Parathyroid adenoma (tissue), 2 donors: ENCODE results near the gene ZFHX2.
A peak's percentile ranks its signal among the peaks of the same experiment; 100 is the strongest.

Source experiments
- H2AFZ ChIP-seq: fragments of 300-600 bp; sonication (generic); one replicate; pipeline ENCODE4 v1.7.0; 2017; ENCODE audit warnings: antibody characterized with exemption, mild to moderate bottlenecking
- H3K27ac ChIP-seq: fragments of 300-600 bp; sonication (generic); one replicate; pipeline ENCODE4 v1.7.0; 2017
- H3K27me3 ChIP-seq: fragments of 300-600 bp; sonication (generic); one replicate; pipeline ENCODE4 v1.7.0; 2017; ENCODE audit warnings: low read length; ENCODE audit not compliant: control insufficient read depth, insufficient read depth
- H3K36me3 ChIP-seq: fragments of 300-600 bp; sonication (generic); one replicate; pipeline ENCODE4 v1.7.0; 2017; ENCODE audit warnings: low read length; ENCODE audit not compliant: control insufficient read depth, insufficient read depth
- H3K4me1 ChIP-seq: fragments of 300-600 bp; sonication (generic); one replicate; pipeline ENCODE4 v1.7.0; 2017; ENCODE audit warnings: control low read depth
- H3K4me2 ChIP-seq: fragments of 300-600 bp; sonication (generic); one replicate; pipeline ENCODE4 v1.7.0; 2017; ENCODE audit warnings: low read length
- H3K4me3 ChIP-seq: fragments of 300-600 bp; sonication (generic); one replicate; pipeline ENCODE4 v1.7.0; 2017; ENCODE audit warnings: low read depth, low read length
- H3K79me2 ChIP-seq: fragments of 300-600 bp; sonication (generic); one replicate; pipeline ENCODE4 v1.7.0; 2017; ENCODE audit warnings: control low read depth
- H3K9ac ChIP-seq: fragments of 300-600 bp; sonication (generic); one replicate; pipeline ENCODE4 v1.7.0; 2017; ENCODE audit warnings: mild to moderate bottlenecking
- H3K9me3 ChIP-seq: fragments of 300-600 bp; sonication (generic); one replicate; pipeline ENCODE4 v1.7.0; 2017; ENCODE audit warnings: low read length; ENCODE audit not compliant: control insufficient read depth
- TF ChIP-seq, protein P1 (sequence below): fragments of 300-600 bp; sonication (generic); IDR thresholded peaks from one replicate; pipeline ENCODE4 v1.7.0; 2017; ENCODE audit warnings: antibody characterized with exemption, mild to moderate bottlenecking
- donor health status: primary hyperparathyroidism.

The ZFHX2 gene

DNA sequence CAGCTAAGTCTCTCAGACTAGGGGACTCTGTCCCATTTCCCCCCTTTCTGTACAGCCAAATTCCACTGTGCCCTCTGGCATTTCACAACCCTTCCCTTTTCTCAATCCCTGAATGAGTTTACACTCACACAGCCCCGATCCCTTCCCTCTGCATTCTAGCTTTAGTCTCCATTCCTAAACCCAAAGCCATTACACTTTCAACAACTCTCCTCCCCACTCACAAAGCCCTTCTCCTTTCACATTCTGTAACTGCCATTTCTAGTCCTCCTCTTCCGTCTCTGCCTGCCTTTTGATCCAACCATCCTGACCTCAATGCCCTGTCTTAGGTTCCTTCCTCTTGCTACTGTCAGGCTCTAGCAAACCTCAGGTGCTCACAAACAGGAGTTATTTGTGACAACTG, 3.6 kb downstream of the ZFHX2 start:
- Histone ChIP-seq H3K9ac (no peak overlapping the region), H3K4me3 (no peak overlapping the region), H3K27ac (peak overlapping the region; percentile 26), H3K79me2 (peaks cover 4% of the 10 kb centered on the region), H3K36me3 (no peaks in the 10 kb centered on the region), H3K4me1 (peaks cover 9% of the 10 kb centered on the region), H3K27me3 (no peaks in the 10 kb centered on the region), H3K4me2 (no peak overlapping the region), H2AFZ (no peak overlapping the region), H3K9me3 (no peaks in the 10 kb centered on the region)
- TF ChIP-seq, protein P1, sequence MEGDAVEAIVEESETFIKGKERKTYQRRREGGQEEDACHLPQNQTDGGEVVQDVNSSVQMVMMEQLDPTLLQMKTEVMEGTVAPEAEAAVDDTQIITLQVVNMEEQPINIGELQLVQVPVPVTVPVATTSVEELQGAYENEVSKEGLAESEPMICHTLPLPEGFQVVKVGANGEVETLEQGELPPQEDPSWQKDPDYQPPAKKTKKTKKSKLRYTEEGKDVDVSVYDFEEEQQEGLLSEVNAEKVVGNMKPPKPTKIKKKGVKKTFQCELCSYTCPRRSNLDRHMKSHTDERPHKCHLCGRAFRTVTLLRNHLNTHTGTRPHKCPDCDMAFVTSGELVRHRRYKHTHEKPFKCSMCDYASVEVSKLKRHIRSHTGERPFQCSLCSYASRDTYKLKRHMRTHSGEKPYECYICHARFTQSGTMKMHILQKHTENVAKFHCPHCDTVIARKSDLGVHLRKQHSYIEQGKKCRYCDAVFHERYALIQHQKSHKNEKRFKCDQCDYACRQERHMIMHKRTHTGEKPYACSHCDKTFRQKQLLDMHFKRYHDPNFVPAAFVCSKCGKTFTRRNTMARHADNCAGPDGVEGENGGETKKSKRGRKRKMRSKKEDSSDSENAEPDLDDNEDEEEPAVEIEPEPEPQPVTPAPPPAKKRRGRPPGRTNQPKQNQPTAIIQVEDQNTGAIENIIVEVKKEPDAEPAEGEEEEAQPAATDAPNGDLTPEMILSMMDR = no peak

DNA sequence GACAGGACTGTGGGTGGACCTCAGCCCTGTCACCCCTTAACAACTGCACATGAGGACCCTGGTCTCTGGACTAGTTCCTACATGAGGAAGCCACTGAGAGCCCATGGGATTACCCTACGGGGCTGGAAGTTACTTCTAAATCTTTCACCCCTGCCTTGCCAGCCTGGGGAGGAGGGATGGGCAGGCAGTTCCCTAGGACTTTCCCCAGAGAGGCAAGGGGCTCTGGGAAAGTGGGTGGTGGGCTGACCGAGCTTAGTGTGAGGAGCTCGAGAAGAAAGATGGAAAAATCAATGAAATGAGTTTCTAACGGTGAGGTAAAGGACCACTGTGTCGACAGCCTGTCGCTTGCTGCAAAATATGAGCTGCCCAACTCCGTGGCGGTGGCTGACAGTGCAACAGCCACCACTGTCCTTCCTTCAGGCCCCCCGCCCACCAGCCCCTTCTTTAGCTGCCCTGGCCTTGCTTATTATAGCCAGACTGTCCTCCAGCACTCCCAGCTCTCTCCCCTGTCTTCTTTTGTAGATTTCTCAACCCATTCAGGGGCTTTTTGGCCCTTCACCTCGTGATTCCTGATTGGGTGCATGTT, 5.0 kb downstream of the ZFHX2 start:
- H2AFZ ChIP-seq = no peak overlapping the region
- no peak overlapping the region for H3K9ac ChIP-seq
- H3K4me3 ChIP-seq = no peak overlapping the region
- TF ChIP-seq, protein P1 = no peak
- H3K4me1 ChIP-seq = peaks cover 5% of the 10 kb centered on the region
- no peak overlapping the region for H3K27ac ChIP-seq
- H3K79me2 ChIP-seq = peaks cover 6% of the 10 kb centered on the region
- H3K9me3 ChIP-seq = no peaks in the 10 kb centered on the region
- H3K27me3 ChIP-seq = no peaks in the 10 kb centered on the region
- H3K36me3 ChIP-seq = no peaks in the 10 kb centered on the region
- no peak overlapping the region for H3K4me2 ChIP-seq

DNA sequence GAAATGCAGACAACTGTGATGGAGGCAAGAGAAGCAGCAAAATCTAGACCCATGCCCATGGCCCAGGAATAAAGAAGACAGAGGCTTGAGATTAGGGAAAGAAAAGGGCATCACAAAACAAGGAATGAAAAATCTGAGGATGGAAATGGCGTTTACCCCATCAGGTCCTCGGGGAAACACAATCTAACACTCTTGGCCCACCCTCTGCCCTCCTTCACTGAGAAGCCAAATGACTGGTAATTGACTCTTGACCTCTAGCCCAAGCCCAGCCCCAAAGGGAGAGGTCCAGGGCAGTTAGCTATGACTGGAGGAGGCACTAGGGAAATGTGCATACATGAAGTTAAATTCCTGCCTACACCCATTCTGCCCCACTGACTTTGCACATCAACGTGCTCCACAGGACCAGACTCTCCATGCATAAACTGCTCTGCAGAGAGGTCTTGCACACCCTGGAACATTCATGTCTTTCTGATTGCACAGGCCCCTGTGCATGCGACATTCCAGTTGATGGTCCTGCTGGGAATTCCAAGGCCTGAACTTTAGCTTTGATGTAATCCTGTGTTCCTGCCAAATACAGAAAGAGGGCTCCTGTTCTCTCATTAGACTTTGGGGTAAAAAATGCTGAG, 5.7 kb downstream of the ZFHX2 start:
- H3K4me2 ChIP-seq = no peak overlapping the region
- no peaks in the 10 kb centered on the region for H3K9me3 ChIP-seq
- peaks cover 5% of the 10 kb centered on the region for H3K4me1 ChIP-seq
- H3K9ac ChIP-seq = no peak overlapping the region
- H3K79me2 ChIP-seq = peaks cover 9% of the 10 kb centered on the region
- TF ChIP-seq, protein P1 = no peak
- no peaks in the 10 kb centered on the region for H3K27me3 ChIP-seq
- H3K4me3 ChIP-seq = no peak overlapping the region
- H3K27ac ChIP-seq = peak overlapping the region; percentile 39
- H3K36me3 ChIP-seq = no peaks in the 10 kb centered on the region
- H2AFZ ChIP-seq = no peak overlapping the region

DNA sequence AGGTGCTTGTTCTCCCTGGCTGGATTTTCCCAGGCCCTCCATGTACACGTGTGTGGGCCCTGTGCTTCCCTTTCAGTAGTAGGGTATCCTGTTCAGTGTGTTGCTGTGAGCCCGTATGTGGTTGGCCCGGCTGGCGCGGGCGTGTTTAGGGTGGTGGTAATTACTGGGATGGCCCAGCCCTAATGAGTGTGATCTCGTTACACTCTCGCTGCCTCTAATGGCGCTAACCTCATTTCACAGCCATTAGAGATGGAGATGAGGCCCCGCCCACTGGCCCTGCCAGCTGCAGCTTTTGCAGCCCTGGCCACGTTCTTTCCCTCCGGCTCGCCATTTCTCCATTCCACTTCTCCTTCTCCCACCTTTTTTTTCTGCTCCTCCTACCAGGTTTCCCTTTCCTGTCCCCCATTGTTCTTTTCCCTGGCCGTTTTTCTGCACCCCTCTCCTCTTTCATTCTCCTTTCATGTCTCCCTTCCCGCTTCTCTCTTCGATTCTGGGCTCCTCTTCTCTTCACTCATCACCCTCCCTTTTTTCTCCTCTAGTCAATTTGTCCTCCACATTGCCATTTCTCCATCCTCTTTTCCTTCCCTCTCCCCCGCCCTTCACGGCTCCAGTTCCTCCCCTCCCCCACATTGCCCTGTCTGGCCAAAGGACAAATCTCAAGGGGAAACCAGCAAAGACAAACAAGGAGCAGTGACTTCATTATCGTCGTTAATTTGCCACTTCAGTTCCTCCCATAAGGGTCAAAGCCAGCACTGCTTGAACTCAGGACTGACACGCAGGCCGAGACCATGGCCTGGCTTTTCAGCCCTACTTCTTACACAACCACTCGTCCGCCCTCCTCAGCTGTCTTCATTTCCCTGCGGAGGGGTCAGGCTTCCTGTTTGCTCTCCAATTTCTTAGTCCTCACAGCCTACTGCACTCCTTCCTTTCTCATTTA, 6.8 kb downstream of the ZFHX2 start:
- H2AFZ ChIP-seq = peak overlapping the region; percentile 57
- H3K4me1 ChIP-seq = peaks cover 5% of the 10 kb centered on the region
- H3K9me3 ChIP-seq = no peaks in the 10 kb centered on the region
- H3K27me3 ChIP-seq = no peaks in the 10 kb centered on the region
- TF ChIP-seq, protein P1 = no peak
- H3K4me3 ChIP-seq = no peak overlapping the region
- H3K27ac ChIP-seq = peak overlapping the region; percentile 39
- no peak overlapping the region for H3K9ac ChIP-seq
- no peaks in the 10 kb centered on the region for H3K36me3 ChIP-seq
- peaks cover 9% of the 10 kb centered on the region for H3K79me2 ChIP-seq
- H3K4me2 ChIP-seq = no peak overlapping the region
